Measurements from ENCODE around the gene CACNA1B. TPM values are rescaled to one million over a fixed set of nuclear protein-coding genes. Genes with fewer than 3 reads are reported as not detected.

The CACNA1B gene
- total RNA-seq, 1 experiment from 2014 or later: 0.34 TPM

DNA sequence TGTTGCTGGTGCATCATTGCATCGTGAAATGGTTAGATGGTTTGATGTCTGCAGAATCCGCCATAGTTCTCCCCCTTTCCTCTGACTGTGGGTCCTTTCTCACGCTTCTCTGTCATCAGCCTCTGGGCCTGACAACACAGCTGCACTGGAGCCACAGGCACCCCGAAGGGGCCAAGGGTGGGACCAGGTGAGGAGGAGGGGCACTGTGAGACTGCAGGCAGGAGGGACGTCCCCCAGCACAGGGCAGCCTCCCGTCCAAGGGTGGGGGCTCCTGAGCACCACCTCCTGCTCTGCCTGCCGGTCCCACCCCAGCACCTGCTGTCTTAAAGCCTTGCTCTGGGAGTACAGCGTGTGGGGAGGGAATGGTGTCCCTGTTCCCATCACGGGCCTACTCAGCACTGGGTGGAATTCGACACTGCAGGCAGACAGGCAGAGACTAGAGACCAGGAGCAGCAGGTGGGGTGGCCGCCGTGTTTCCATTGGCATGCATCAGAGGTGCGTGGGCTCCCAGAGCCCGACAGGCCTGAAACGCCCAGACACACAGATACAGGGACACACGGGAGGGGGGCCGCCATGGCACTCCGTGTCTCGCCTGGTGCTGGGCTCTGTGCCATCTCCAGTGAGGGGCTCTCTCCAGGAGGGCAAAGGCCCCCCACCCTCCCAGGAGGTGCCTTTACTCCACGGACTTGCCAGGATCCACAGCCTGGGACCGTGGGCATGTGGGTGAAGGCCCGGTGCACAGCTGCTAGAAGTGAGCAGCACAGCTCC is 15.0 kb downstream of the CACNA1B start:
- ChIA-PET POLR2A (ENCODE audit: low non-redundant PET) (no interaction called here), CTCF (no interaction called here)
- no peaks in the 10 kb centered on the region for H3K36me3 ChIP-seq (ENCODE audit: insufficient read depth, low read length, poor library complexity, severe bottlenecking)
- no peaks in the 10 kb centered on the region for H3K4me1 ChIP-seq (ENCODE audit: insufficient read depth, low read length, poor library complexity, severe bottlenecking)
- no peak for DNase-seq (ENCODE audit: low spot score)
- TF ChIP-seq, protein P1, sequence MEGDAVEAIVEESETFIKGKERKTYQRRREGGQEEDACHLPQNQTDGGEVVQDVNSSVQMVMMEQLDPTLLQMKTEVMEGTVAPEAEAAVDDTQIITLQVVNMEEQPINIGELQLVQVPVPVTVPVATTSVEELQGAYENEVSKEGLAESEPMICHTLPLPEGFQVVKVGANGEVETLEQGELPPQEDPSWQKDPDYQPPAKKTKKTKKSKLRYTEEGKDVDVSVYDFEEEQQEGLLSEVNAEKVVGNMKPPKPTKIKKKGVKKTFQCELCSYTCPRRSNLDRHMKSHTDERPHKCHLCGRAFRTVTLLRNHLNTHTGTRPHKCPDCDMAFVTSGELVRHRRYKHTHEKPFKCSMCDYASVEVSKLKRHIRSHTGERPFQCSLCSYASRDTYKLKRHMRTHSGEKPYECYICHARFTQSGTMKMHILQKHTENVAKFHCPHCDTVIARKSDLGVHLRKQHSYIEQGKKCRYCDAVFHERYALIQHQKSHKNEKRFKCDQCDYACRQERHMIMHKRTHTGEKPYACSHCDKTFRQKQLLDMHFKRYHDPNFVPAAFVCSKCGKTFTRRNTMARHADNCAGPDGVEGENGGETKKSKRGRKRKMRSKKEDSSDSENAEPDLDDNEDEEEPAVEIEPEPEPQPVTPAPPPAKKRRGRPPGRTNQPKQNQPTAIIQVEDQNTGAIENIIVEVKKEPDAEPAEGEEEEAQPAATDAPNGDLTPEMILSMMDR (conservative IDR thresholded peaks at IDR 0.05; ENCODE audit: low read depth, low read length): no peak
- intact Hi-C loops (cut with micrococcal nuclease; ENCODE audit: unreplicated experiment): no loop called here
- no peaks in the 10 kb centered on the region for H3K9me3 ChIP-seq (ENCODE audit: low read depth, low read length, poor library complexity, severe bottlenecking)
- no TSS peak for BruUV-seq (replicated peaks)
- H3K4me3 ChIP-seq (ENCODE audit: low read depth, low read length, poor library complexity, severe bottlenecking): no peak overlapping the region
- H3K27ac ChIP-seq (ENCODE audit: low read depth, low read length, poor library complexity, severe bottlenecking): no peak overlapping the region
- peaks cover 12% of the 10 kb centered on the region for H3K27me3 ChIP-seq (replicated peaks; ENCODE audit: insufficient read depth, low read depth, low read length, poor library complexity)

DNA sequence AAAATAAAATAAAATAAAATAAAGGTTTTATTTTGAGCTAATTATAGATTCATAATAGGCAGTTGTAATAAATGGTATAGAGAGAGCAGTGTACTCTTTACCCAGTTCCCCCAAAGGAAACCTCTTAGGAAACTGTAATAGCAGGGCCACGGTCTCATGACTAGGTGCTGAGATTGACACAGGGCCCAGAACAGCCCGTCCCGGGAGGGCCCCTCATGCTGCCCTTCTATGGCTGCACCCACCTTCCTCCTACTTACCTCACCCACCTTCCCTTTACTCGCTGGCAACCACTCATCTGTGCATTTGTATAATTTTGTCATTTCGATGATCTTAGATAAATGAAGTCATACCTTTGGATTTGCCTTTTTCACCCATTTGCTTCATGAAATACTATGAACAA is 16.1 kb downstream of the CACNA1B start:
- no peaks in the 10 kb centered on the region for H3K4me1 ChIP-seq (ENCODE audit: insufficient read depth, low read length, poor library complexity, severe bottlenecking)
- H3K27me3 ChIP-seq (replicated peaks; ENCODE audit: insufficient read depth, low read depth, low read length, poor library complexity): peaks cover 16% of the 10 kb centered on the region
- no peaks in the 10 kb centered on the region for H3K9me3 ChIP-seq (ENCODE audit: low read depth, low read length, poor library complexity, severe bottlenecking)
- DNase-seq (ENCODE audit: low spot score): no peak
- H3K36me3 ChIP-seq (ENCODE audit: insufficient read depth, low read length, poor library complexity, severe bottlenecking): no peaks in the 10 kb centered on the region
- H3K4me3 ChIP-seq (ENCODE audit: low read depth, low read length, poor library complexity, severe bottlenecking): no peak overlapping the region
- H3K27ac ChIP-seq (ENCODE audit: low read depth, low read length, poor library complexity, severe bottlenecking): no peak overlapping the region
- POLR2A ChIA-PET (ENCODE audit: low non-redundant PET): no interaction called here
- no TSS peak for BruUV-seq (replicated peaks)
- no peak for TF ChIP-seq EZH2 (IDR thresholded peaks at IDR 0.05; ENCODE audit: borderline replicate concordance, low read depth, low read length, poor library complexity, severe bottlenecking)
- TF ChIP-seq, protein P1 (conservative IDR thresholded peaks at IDR 0.05; ENCODE audit: low read depth, low read length): no peak
- intact Hi-C loops (cut with micrococcal nuclease; ENCODE audit: unreplicated experiment): no loop called here
- CTCF ChIA-PET: interaction anchor here (0.6 kb wide), 1 partner anchor 348 kb away, joined by 3 read pairs; no protein-coding TSS in a partner anchor

DNA sequence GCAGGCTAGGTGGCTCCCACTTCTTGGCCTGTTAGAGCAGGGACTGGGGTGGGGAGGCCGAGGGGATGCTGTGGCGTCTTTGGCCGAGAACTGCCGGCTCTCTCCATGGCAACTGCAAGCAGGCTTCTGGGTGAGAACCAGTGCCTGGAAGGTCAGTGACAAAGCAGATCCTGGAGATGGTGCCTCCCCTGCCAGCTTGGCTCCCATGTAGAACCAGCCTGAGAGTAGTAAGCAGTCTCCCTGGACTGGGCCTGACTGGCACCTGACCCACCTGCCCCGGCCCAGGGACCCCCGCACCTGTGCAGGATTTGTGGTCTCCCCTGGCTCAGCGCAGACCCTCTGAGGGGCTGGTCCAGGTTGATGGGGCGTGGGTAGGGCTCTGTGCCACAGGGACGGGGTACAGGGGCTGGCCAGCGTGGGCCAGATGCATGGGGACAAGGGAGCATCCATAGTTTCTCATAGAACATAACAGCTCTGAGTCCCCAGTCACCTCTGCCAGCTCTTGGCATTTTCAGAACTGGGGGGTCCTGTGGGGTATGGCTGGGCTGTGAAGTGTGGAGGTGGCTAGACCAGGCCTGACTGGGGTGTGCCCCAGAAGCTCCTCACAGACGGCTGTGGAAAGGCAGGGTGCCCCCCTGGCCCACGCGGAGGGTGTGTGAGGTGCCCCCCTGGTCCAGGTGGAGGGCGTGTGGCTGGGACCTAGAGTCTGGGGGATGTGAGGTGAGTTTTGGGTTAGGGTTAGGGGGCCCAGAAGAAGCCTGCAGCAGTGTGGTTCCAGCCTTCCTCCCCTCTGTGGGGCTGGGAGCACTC is 22.2 kb downstream of the CACNA1B start:
- Histone ChIP-seq H3K27ac (ENCODE audit: low read depth, low read length, poor library complexity, severe bottlenecking) (no peak overlapping the region), H3K36me3 (ENCODE audit: insufficient read depth, low read length, poor library complexity, severe bottlenecking) (no peaks in the 10 kb centered on the region), H3K27me3 (replicated peaks; ENCODE audit: insufficient read depth, low read depth, low read length, poor library complexity) (peaks cover 43% of the 10 kb centered on the region), H3K4me3 (ENCODE audit: low read depth, low read length, poor library complexity, severe bottlenecking) (no peak overlapping the region), H3K4me1 (ENCODE audit: insufficient read depth, low read length, poor library complexity, severe bottlenecking) (no peaks in the 10 kb centered on the region), H3K9me3 (ENCODE audit: low read depth, low read length, poor library complexity, severe bottlenecking) (no peaks in the 10 kb centered on the region)
- TF ChIP-seq EZH2 (IDR thresholded peaks at IDR 0.05; ENCODE audit: borderline replicate concordance, low read depth, low read length, poor library complexity, severe bottlenecking): no peak
- TF ChIP-seq, protein P1 (conservative IDR thresholded peaks at IDR 0.05; ENCODE audit: low read depth, low read length): no peak
- intact Hi-C loops (cut with micrococcal nuclease; ENCODE audit: unreplicated experiment): no loop called here
- BruUV-seq (replicated peaks): no TSS peak
- DNase-seq (ENCODE audit: low spot score): no peak
- ChIA-PET CTCF (no interaction called here), POLR2A (ENCODE audit: low non-redundant PET) (no interaction called here)
